HG03457 (cell line): ENCODE measurements around the gene TMPRSS7.

Experiments
- ATAC-seq: cut with Tn5 transposase; IDR thresholded peaks from one replicate; pipeline ENCODE4 v1.9.1; 2021; ENCODE audit warnings: moderate number of reproducible peaks; ENCODE audit not compliant: unreplicated experiment

TMPRSS7 gene

DNA sequence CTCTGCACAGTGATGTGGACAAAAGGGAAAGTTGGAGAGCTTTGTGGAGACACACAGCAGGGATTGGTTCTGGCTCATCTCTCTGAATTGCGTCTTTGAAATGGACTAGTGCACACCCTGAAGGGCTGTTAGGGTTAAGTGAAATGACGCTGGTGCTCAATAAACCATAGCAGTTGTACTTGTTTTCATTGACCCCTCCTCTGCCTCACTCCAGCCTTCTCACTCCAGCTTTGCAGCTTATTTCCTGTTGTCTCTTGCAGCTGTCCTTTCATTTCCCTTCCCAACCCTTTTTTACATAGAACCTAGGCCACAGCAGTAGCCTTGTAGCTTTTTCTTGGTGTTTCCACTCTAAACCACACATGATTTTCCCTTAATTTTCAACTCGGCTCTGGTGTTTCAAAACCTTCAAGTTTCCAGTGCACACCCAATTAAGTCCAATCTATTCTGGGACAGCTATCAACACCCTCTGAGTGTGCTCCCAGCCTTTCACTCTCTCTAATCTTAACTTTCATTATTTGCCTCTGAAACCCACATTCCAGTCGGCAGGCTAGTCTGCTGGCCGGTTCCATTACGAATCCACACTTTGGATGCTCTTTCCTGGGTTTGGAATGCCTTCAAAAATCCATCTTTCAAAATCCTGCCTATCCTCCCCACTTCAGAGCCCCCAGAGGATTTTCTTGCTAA is 58.1 kb downstream of the TMPRSS7 start:
- ATAC-seq, result no peak

DNA sequence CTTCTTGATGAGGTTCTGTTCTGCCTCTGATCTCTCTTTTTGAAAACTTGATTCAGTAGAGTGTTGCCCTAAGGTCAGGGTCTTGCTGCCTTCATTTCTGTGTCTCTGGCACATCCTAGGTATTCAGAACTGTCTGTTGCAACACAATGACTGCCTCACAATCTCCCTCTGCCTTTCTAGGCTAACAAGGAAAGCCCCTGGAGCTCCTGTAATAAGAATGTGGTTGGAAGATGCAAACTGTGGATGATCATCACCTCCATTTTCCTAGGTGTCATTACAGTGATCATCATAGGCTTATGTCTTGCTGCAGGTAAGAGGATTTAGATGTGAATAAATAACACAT is 58.6 kb downstream of the TMPRSS7 start:
- no peak for ATAC-seq

DNA sequence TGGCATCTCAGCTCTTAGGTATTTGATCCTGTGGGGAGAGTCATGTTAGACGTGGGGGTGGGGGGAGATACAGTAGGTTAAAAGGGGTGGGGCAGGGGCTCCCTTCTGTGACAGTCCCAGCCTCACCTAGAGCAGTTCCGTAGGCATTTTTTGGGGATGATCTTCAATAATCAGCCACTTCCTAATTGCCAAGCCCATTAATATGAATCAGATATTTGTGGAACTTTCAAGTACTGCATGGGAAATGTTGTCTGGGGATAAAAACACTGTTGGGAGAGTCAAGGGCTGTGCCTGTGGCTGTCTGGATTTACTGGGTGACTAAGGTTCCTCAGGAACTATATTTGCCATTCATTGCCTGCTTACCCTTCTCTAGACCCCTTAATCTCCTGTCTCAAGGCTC is 61.2 kb downstream of the TMPRSS7 start:
- ATAC-seq, result no peak

DNA sequence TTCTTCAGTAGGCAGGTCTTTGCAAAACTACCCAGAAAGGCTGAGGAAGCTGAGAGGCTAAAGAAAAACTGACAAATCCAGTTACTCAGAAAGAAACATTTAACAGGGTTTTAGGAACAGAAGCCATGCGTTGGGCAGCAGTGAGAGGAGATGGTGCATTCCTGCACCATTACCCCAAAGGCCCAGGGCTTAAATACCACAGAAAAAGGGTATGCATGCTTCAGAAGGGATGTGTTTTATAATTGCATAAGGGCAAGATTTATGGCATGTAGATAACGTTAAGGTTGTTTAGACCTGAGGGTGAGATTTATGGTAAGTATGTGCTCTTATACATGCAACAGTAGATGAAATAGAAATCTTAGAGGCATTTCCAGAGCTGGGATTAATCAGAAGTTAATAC is 61.6 kb downstream of the TMPRSS7 start:
- ATAC-seq, result no peak

DNA sequence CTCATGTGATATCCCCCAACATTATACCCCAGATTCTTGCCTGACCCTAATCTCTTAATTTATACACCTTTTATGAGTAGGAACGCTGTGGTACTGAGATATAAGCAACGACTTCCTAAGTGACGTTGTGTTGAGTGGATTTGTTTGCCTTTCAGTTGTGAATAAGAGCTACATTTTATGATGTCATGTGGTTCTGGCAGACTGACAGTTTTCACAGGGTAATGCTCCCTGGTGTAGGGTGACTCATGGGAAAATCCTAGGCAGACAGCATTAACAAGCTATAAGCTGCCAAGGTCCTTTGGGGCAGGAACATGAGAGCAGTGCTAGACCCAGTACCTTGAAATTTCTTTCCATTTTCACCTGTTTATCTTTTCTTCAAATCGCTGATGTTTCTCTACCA is 62.8 kb downstream of the TMPRSS7 start:
- ATAC-seq, result no peak

DNA sequence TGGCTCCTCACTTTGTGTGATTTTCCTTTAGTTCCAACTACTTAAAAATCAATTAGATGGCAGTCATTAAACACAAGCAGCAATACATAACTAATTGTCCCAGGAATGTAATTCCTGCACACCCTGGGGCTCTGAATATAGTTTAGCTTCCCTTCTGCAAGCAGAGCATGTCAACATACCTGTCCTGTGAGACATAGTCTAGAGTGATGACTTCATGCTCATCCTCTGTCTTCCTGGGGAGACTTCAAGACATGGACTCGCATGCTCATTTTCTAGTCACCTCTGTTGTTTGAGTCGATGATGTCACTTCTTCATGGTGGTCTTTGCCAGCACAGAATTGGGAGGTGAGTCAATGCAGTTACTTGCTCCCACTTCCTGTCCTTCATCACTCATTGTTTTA is 67.4 kb downstream of the TMPRSS7 start:
- ATAC-seq, result no peak

DNA sequence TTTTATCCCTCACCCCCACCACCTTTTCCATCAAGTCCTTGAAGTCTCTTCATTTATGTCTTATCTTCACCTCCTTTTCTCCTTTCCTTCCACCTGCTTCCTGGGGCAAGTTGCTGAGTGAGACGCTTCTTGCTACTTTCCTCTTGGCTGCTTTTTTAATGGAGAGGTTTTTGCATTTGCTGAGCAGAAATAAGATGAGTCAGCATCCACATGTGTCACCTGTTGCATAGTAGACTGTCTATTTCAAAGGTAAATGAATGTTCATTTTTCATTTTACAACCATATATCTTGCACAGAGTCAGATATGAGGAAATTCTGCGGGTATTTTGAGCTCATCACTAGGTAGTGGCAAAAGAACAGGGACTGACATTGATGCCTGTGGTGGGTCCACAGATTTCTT is 70.2 kb downstream of the TMPRSS7 start:
- no peak for ATAC-seq

DNA sequence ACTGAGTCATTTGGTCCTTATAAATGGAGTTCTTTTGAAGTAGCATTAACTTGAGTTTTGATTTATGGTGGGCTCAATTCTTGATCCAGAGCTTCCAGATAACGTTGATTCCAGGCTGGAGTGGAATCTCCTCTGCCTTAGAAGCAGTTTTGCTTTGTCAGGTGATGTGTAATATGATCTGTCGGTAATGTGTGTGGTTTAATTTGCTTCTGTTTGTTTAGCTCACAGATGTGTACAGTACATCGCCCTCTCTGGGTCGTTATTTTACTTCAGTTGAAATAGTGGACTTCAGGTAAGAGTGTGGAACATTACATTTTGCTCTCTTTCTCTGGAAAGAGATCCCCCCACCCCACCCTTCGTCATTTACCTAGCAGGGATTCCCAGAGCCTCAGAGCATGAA is 74.8 kb downstream of the TMPRSS7 start:
- ATAC-seq, result no peak

DNA sequence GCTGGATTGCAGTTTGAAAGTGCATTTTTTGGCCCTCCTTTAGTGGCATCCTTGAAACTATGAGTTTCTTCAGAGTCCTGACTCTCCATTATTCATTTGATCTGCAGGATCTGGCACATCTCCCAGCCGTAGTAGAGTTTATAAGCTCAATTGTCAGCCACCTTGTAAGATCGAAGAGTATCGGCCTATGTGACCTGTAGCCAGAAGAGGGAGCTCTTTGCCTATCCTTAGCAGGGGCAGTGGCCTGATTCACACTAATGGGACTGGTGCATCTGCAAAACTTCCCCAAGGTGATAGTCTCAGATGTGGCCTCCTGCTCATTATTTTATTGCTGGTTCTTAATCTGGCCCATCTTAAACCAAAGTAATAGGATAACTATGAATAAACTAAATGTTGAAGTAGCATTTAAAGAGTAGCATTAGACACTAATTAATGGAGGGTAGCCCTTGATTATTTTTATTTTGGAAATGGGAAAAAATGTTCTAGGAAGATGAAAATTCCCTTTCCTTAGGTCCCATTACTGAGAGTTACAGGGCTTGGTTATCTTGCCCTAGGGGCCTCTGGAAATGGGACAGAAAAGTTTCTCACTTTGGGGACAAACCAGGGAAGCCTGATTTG is 77.4 kb downstream of the TMPRSS7 start:
- peak; percentile 41 for ATAC-seq

DNA sequence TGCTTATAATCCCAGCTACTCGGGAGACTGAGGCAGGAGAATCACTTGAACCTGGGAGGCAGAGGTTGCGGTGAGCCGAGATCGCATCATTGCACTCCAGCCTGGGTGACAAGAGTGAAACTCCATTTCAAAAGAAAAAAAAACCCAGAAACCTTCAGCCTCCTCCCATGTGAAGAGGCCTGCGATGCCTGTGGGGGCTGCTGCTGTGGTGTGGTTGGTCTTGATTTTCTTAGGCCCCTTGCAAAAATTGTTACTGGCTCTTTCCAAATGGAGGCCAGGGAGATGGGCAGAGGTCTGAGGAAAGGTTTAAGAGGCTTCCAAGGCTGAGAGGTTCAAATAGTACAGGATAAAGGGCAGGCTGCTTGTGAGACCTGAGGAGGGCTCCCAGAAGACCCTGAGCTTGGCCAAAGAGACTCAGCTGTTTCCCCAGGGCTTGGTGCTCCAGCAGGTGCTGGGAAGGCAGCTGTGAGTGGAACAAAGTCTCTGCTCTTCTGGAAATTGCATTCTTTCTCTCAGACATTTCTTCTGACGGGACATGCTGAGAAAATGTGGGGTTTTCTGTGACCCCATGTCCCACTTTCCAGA is 80.1 kb downstream of the TMPRSS7 start:
- no peak for ATAC-seq

DNA sequence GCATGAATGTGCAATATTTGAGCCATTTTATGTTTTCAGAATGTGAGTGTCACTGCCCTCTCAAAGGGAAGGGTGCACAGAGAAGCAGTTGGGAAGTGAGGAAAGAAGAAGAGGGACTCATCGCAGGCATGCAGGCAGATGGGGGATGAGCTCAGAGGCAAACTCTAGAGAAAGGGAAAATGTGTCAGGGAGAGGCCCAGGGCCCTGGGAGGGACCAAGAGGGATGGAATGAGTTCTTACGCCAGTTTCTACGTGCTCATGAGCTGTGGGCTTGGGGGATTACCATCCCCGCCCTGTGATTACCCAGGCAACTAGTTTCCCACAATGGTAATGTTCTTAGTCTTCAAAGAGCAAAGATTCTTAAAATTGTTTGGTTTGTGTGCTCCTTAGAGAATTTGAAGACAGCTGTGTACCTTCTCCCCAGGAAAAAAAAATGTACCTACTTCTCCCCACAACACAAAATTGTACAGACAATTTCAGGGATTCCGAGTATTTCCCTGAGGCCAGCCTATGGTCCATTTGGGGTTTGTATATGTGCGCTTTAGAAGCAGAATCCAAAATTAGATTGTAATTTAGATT is 80.7 kb downstream of the TMPRSS7 start:
- peak; percentile 34 for ATAC-seq

DNA sequence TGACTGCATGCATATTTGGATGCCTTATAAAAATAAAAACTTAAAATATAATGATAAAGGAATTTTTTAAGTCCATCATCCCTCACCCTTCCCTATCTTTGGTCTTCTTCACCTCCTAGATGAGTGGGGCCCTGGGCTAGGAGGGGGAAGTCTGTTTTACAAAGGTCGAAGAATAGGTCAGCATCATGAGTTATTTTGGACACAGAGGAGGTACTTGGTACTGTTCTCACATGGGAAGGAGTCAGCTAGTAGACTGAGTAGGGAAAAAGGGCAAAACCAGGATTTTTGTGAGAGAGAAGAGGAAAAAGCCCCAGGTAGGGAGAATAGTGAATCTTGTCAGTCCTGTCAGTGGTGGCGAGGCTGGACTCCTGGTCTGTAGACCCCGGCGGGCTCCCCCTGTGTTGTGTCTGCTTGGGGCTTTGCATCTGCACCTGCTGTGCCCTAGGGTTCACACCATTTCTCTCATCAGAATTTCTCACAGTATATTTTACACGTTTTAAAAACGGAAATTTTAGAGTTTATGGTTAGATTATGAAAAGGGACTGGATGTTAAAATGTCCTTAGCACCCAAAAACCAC is 81.4 kb downstream of the TMPRSS7 start:
- no peak for ATAC-seq

DNA sequence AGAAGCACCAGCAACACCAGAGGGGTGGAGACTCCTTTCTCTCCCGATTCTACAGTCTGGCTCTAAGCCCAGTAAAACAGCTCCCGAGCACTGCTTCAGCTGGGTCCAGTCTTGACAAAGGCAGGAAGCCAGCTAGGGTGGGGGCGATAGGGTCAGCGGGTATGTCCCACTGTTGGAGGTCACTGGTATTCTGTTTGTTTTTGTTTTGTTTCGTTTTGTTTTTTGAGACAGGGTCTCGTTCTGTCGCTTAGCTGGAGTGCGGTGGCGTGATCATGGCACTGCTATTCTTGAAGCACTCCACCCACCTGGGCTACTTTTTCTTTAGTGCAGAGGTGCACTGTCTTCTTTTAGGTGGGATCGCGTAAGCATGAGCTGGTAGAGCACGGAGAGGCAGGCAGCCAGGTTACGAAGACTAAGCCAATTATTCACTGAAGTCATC is 82.2 kb downstream of the TMPRSS7 start:
- no peak for ATAC-seq

DNA sequence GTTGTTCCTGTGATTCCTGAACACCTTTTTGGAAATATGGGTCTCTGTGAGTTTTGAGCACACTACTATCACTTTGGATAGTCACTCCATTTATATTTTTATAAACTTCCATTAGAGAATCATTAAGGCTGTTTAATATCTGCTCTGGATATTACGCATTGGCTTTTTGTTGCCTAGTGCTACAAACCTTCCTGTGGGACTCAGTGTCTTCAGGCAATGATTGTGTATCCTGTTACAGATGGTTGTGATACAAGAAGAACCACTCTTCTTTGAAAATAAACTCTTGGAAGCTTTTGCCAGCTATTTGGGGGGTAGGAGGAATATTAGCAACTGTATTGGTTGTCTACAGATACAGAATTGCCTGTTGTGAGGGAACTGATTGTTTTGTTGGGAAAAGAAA is 82.9 kb downstream of the TMPRSS7 start:
- ATAC-seq, result no peak

DNA sequence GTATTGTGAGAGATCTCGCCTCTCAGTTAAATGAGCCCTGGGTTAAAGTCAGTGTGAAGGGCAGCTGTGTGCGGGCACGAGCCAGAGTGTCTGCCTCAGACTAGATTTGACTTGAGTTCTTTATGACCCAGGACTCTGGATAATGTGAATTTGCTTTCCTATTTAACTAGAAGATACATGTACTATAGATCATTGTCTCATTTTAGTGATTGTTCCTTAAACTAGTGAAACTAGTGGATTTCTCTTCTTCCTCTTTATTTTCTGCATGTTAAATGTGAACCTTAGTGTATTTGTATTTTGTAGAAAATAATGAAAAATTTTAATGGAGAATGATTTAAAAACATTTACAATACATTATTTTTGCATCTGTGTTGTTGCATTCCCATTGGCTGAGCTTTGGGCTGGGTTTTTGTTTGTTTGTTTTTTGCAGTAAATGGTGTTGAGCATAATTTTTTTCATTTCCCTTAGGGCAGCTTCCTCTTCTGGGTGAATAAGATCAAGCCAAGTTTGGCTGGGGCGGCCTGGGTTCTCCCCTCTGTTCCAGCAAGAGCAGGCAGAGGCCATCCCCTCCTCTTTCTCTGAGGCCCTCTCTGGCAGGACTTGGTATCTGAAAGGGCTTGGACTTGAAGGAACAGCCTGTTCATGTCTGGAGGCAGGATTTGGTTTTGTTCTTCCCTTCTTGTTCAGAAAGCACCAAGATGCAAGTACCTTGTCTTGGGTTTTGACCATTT is 83.5 kb downstream of the TMPRSS7 start:
- ATAC-seq, result no peak

DNA sequence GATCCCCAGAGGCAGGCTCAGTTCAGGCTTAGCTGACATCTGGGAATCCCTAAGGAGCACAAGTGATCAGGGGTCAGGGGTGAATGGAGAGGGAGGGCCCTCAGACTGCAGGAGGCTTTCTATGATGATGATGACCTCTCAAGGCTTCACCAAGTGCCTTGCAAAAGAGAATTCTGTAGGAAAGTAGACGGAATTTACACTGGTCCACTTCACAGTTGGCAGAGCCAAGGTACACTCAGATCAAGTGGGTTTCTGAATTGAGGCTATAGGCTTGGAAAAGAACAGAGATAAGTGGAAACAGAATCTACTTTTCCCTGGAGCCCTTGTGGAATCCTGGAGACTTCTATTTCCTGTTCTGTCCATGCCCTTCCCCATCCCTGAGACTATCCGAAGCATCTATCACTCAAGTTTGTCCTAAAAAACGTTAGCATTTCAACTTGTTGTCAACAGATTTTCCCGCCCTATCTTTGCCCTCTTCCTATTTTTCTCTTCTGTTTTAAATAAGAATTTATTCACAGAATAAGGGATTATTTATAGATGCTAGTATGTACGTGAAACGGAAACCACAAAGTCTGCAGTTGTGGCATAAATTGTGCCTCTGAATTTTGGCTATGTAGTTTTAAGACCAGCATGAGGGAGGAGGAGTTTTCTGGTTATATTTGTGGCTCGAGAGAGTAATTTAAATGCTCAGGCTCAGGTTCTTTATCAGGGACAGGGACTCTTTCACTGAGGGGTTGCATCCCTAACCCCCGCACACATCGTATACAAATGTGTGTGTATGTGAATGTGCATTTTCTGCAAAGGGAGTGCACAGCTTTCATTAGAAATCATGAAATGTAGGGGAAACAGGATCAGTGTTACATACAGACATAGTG is 85.7 kb downstream of the TMPRSS7 start:
- ATAC-seq, result no peak

DNA sequence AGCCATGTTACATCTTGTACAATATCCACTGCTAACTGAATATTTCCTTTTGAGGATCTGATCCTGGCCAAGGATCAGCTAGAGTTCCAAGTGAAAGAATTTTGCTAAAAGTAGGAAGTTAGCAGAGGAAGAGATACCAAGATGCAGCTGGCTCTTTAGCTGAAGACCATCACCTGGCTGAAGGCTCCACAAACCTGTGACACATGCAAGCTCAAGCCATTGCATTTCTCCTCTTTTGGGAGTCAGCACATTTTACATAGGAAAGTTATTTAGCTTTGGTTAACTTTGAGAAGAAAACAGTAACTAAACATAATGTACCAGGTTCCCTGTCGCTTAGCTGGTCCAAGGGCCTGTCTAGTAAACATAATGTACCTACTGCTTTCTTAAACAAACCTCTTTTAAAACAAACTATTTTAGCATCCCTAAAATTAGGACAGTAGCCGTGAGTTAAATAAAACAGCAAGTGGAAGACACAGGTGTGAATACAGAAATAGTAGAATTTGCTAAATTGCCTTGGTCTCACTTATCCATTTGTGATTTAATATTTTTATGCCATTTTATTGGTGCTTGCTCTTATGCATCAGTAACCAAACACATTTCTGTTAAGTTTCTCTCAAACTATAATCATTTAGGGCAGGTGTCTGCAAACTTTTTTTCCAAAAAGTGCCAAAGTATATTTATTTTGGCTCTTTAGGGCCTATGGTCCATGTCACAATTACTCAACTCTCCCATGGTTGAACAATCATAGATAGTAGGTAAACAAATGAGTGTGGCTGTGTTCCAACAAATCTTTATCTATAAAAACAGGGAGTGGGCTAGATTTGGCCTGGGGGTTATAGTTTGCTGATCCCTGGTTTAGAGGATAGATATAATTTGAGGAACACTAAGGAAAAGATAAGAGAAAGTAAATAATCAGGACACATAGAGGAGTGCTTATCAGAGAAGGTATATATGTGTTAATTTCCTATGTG is 87.3 kb downstream of the TMPRSS7 start:
- ATAC-seq, result no peak

DNA sequence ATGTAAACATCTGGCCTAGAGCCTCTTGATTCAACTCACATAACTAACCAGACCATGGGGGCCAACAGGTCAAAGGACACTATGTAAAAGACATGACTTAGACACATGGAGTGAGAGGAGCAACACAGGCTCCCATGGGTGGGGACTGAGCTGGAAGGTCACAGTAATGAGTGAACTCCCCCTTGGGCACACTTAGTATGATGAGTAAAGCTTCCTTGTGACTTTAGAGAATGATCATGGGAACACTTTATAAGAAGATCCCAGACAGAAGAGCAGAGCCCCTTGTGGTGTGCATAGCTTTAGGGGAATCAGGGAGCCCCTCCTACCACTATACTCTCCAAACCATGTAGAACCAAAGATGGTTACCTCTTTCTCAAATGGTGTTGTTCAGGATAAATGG is 88.3 kb downstream of the TMPRSS7 start:
- no peak for ATAC-seq

DNA sequence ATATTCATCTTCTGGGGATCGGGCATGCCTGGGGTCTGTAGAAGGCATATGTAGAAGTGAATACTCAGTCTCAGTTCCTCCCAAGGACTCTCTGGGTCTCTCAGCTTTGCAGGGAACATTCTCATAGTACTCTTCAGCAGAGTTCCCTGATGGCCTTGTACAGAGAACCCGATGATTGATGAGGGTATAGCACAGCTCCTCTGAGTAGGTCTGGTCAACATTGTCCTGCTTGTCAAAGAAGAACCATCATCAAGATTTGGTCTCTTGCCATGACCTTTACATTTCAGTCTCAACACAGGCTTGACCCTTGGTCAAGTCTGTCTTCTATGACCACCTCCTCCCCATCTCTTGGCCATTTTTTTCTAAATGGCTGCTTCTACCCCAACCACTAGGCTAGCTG is 89.0 kb downstream of the TMPRSS7 start:
- no peak for ATAC-seq
